B cell (primary cell): ENCODE measurements around the gene ZNF732.
A peak's percentile ranks its signal among the peaks of the same experiment; 100 is the strongest.

Experiments used
- CTCF ChIP-seq: fragments of 200-600 bp; IDR thresholded peaks from one replicate; pipeline ENCODE4 v1.8.0; 2022; ENCODE audit warnings: antibody characterized with exemption, mild to moderate bottlenecking
- EZH2 ChIP-seq: IDR thresholded peaks from 2 replicates; pipeline ENCODE4 v1.6.1; 2012; ENCODE audit warnings: borderline replicate concordance, low read depth, mild to moderate bottlenecking, moderate library complexity, low read length; ENCODE audit not compliant: insufficient read depth, poor library complexity, severe bottlenecking

GRCh38 chr4:340011-340410 is 34.7 kb upstream of the ZNF732 start:
- TF ChIP-seq CTCF (peak; percentile 44), EZH2 (no peak)
